CD4-positive, alpha-beta T cell (primary cell): ENCODE measurements around the gene NETO1. TPM values are rescaled to one million over a fixed set of nuclear protein-coding genes. Genes with fewer than 3 reads are reported as not detected.

Source experiments
- ATAC-seq: fragments of 200-7000 bp; cut with Tn5 transposase; one replicate; pipeline ENCODE4 v1.10.0; 2022; ENCODE audit warnings: mild to moderate bottlenecking; ENCODE audit not compliant: poor library complexity
- CTCF ChIA-PET: fragments of 350-600 bp; sonication (Branson Sonifier 250); formaldehyde crosslinking; loops from one replicate; lab custom pipeline; 2021; ENCODE audit warnings: antibody characterized with exemption, inconsistent platforms; lab: Charles Lee
- POLR2A ChIA-PET: fragments of 350-600 bp; sonication (Branson Sonifier 250); formaldehyde crosslinking; loops from one replicate; lab custom pipeline; 2021; ENCODE audit warnings: antibody characterized with exemption, inconsistent platforms; lab: Charles Lee
- DNase-seq, 14 experiments: peaks; one replicate each; pipeline ENCODE4 v3.0.0-alpha.2; 2013 to 2020; ENCODE audit warnings: mixed read lengths in 2 of 14
- H3K27ac ChIP-seq, 2 donors: one replicate each; pipeline versions ENCODE4 v1.5.1 to v1.7.0; 2013; ENCODE audit warnings: low read length in 2 of 2, low read depth in 1 of 2, mild to moderate bottlenecking in 1 of 2
- H3K27me3 ChIP-seq, 2 experiments: 1 replicate in 1 of 2; 2 replicates in 1 of 2; pipeline versions ENCODE4 v1.6.1 to v1.7.0; 2013; ENCODE audit warnings: low read length in 2 of 2, control low read depth in 1 of 2, mild to moderate bottlenecking in 1 of 2, moderate library complexity in 1 of 2; ENCODE audit not compliant: insufficient read depth in 2 of 2, control insufficient read depth in 1 of 2
- H3K36me3 ChIP-seq: one replicate; pipeline ENCODE4 v1.6.1; 2013; ENCODE audit warnings: low read length, control low read depth; ENCODE audit not compliant: insufficient read depth
- H3K4me1 ChIP-seq: one replicate; pipeline ENCODE4 v1.6.1; 2013; ENCODE audit warnings: low read length, control low read depth; ENCODE audit not compliant: insufficient read depth
- H3K4me3 ChIP-seq: one replicate; pipeline ENCODE4 v1.5.1; 2013; ENCODE audit warnings: mild to moderate bottlenecking, low read length, moderate library complexity
- H3K9me3 ChIP-seq, 2 experiments: 1 replicate in 1 of 2; 2 replicates in 1 of 2; pipeline versions ENCODE4 v1.6.1 to v1.7.0; 2013; ENCODE audit warnings: low read length in 2 of 2, mild to moderate bottlenecking in 2 of 2, control low read depth in 1 of 2, moderate library complexity in 1 of 2; ENCODE audit not compliant: control insufficient read depth in 1 of 2, insufficient read depth in 1 of 2
- H3K27ac Mint-ChIP-seq: one replicate; pipeline ENCODE4 v1.8.0; 2020; ENCODE audit warnings: mixed read lengths
- H3K27me3 Mint-ChIP-seq: one replicate; pipeline ENCODE4 v1.8.0; 2021; ENCODE audit warnings: mixed read lengths
- H3K36me3 Mint-ChIP-seq: one replicate; pipeline ENCODE4 v1.8.0; 2021; ENCODE audit warnings: low read depth, mixed read lengths
- H3K4me1 Mint-ChIP-seq: one replicate; pipeline ENCODE4 v1.8.0; 2021; ENCODE audit warnings: low read depth, mixed read lengths
- H3K4me3 Mint-ChIP-seq: one replicate; pipeline ENCODE4 v1.8.0; 2020; ENCODE audit warnings: mild to moderate bottlenecking, mixed read lengths
- H3K9me3 Mint-ChIP-seq: one replicate; pipeline ENCODE4 v1.8.0; 2020; ENCODE audit warnings: mixed read lengths
- CTCF ChIP-seq: fragments of 200-600 bp; IDR thresholded peaks from one replicate; pipeline ENCODE4 v1.8.0; 2022; ENCODE audit warnings: antibody characterized with exemption, mild to moderate bottlenecking
- intact Hi-C, 2 experiments: fragments of 100-400 bp; cut with DNase I in 1 of 2; cut with micrococcal nuclease in 1 of 2; formaldehyde crosslinking; loops; one replicate each; pipeline versions ENCODE4 v1.15.1 to v1.9.0; 2023 to 2025; cut with DNase I, micrococcal nuclease
- total RNA-seq, 174 experiments: library from RNA in 2 of 174; stranded (reverse) in 2 of 174; gene quantifications; one replicate each; pipeline ENCODE4 v1.2.3 and lab custom pipeline; 2021 to 2026

Gene NETO1
- total RNA-seq, 2 experiments from 2014 or later: not detected

DNA sequence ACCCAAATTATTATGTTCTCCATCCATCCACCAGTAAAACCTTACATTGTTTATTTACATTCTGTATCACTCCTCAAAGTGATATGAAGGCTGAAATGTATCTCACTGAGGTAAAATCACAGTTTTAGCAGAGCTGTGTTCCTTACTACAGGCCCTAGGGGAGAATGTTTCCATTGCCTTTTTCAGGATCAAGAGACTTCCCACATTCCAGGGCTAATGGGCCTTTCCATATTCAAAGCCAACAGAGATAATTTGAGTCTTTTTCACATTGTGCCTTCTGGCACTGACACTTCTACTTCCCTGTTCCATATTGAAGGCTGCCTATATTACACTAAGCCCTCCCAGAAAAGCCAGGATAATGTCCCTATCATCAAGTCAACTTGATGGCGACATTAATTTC lies 20.0 kb downstream of the NETO1 start:
- no peak overlapping the region for H3K4me3 Mint-ChIP-seq

GRCh38 chr18:72846736-72847533 lies 20.9 kb downstream of the NETO1 start:
- no peaks in the 10 kb centered on the region for H3K27me3 Mint-ChIP-seq

More for the DNA sequence above, 20.0 kb downstream of the NETO1 start:
- H3K9me3 Mint-ChIP-seq: peaks cover 8% of the 10 kb centered on the region
- CTCF ChIA-PET: no interaction called here
- no peak overlapping the region for H3K27ac ChIP-seq
- TF ChIP-seq CTCF: no peak
- no peaks in the 10 kb centered on the region for H3K36me3 ChIP-seq
- no peak overlapping the region for H3K27ac Mint-ChIP-seq
- no peaks in the 10 kb centered on the region for H3K4me1 ChIP-seq
- no peak overlapping the region for H3K4me3 ChIP-seq
- H3K4me1 Mint-ChIP-seq: no peaks in the 10 kb centered on the region
- peaks cover 0 to 8% of the 10 kb centered on the region in 2 experiments for H3K9me3 ChIP-seq
- no peak for ATAC-seq
- intact Hi-C loops: no loop called here
- H3K36me3 Mint-ChIP-seq: no peaks in the 10 kb centered on the region
- POLR2A ChIA-PET: no interaction called here
- H3K27me3 ChIP-seq: no peaks in the 10 kb centered on the region
- DNase-seq: no peak
- H3K27me3 Mint-ChIP-seq: no peaks in the 10 kb centered on the region

DNA sequence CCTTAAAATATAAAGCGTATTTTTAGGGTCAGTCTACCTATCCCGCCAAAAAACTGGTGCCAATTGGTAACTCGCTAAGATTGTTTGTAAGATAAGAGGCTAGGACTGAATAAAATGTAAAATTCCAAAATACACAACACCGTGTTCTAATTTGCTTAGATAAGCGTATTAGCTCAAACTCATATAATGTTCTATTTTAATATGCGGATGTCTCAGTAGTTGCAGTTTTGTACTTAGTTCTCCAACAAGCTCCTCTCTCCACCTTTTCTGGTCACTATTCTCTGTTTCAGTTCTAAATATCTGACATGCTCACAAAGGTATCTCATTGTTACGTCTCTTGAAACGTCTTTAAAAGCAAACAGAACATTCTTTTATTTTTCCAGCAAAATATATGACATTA lies 24.0 kb downstream of the NETO1 start:
- ChIA-PET POLR2A (no interaction called here), CTCF (no interaction called here)
- Histone ChIP-seq H3K4me3 (no peak overlapping the region), H3K9me3 (peaks cover 0 to 4% of the 10 kb centered on the region in 2 experiments), H3K27ac (no peak overlapping the region), H3K36me3 (no peaks in the 10 kb centered on the region), H3K27me3 (no peaks in the 10 kb centered on the region), H3K4me1 (no peaks in the 10 kb centered on the region)
- H3K27ac Mint-ChIP-seq: no peak overlapping the region
- H3K27me3 Mint-ChIP-seq: no peaks in the 10 kb centered on the region
- peaks cover 7% of the 10 kb centered on the region for H3K9me3 Mint-ChIP-seq
- no peak overlapping the region for H3K4me3 Mint-ChIP-seq
- no peaks in the 10 kb centered on the region for H3K36me3 Mint-ChIP-seq
- DNase-seq (no peak), ATAC-seq (no peak)
- intact Hi-C loops: no loop called here
- H3K4me1 Mint-ChIP-seq: no peaks in the 10 kb centered on the region
- TF ChIP-seq CTCF: no peak

More at GRCh38 chr18:72846736-72847533, 20.9 kb downstream of the NETO1 start:
- Histone ChIP-seq H3K27ac (no peak overlapping the region), H3K4me3 (no peak overlapping the region), H3K4me1 (no peaks in the 10 kb centered on the region), H3K27me3 (no peaks in the 10 kb centered on the region), H3K36me3 (no peaks in the 10 kb centered on the region), H3K9me3 (peaks cover 0 to 4% of the 10 kb centered on the region in 2 experiments)
- ChIA-PET POLR2A (no interaction called here), CTCF (no interaction called here)
- intact Hi-C loops: no loop called here
- no peaks in the 10 kb centered on the region for H3K4me1 Mint-ChIP-seq
- H3K27ac Mint-ChIP-seq: no peak overlapping the region
- DNase-seq (no peak), ATAC-seq (no peak)
- TF ChIP-seq CTCF: no peak
- no peak overlapping the region for H3K4me3 Mint-ChIP-seq
- no peaks in the 10 kb centered on the region for H3K36me3 Mint-ChIP-seq
- H3K9me3 Mint-ChIP-seq: peaks cover 8% of the 10 kb centered on the region
